Stimulated activated CD4-positive, alpha-beta T cell treated with anti-CD3 and anti-CD28 coated beads, Interleukin-12 subunit alpha, Interleukin-12 subunit beta, amount 100 ng/mL, for 4 hours (primary cell): ENCODE data around the gene RNU6-7.

Experiments
- DNase-seq: peaks from one replicate; pipeline ENCODE4 v3.0.0-alpha.2; 2020

Gene RNU6-7

GRCh38 chr14:32201816-32202490, at the start of gene RNU6-7:
RNU6-7 (plus strand) TSS chr14:32202045.
- DNase-seq: peak; percentile 11

- DNase-seq: no peak
These were observed 35.8 kb upstream of the RNU6-7 start for GRCh38 chr14:32166029-32166428.

GRCh38 chr14:32166924-32167323, 34.9 kb upstream of the RNU6-7 start:
- DNase-seq: no peak

- DNase-seq: no peak
These were observed 33.9 kb upstream of the RNU6-7 start for GRCh38 chr14:32167907-32168306.

GRCh38 chr14:32169191-32169590, 32.7 kb upstream of the RNU6-7 start:
- DNase-seq: no peak

- DNase-seq: no peak
These were observed 30.4 kb upstream of the RNU6-7 start for GRCh38 chr14:32171469-32171868.

- DNase-seq: no peak
These were observed 18.4 kb upstream of the RNU6-7 start for GRCh38 chr14:32183151-32184058.

GRCh38 chr14:32185097-32185496, 16.7 kb upstream of the RNU6-7 start:
- DNase-seq: no peak

GRCh38 chr14:32186248-32186647, 15.6 kb upstream of the RNU6-7 start:
- no peak for DNase-seq

GRCh38 chr14:32189811-32190210, 12.0 kb upstream of the RNU6-7 start:
- DNase-seq: no peak

- no peak for DNase-seq
These were observed 11.2 kb upstream of the RNU6-7 start for GRCh38 chr14:32190673-32191072.

GRCh38 chr14:32192712-32193373, 9.0 kb upstream of the RNU6-7 start:
- DNase-seq: no peak

- no peak for DNase-seq
These were observed 8.3 kb upstream of the RNU6-7 start for GRCh38 chr14:32193532-32193931.

- DNase-seq: no peak
These were observed 6.2 kb upstream of the RNU6-7 start for GRCh38 chr14:32195636-32196035.

- no peak for DNase-seq
These were observed 3.9 kb upstream of the RNU6-7 start for GRCh38 chr14:32197919-32198318.

- no peak for DNase-seq
These were observed 1.3 kb upstream of the RNU6-7 start for GRCh38 chr14:32200368-32201192.

GRCh38 chr14:32201193-32201815, 541 bp upstream of the RNU6-7 start:
- DNase-seq: peak; percentile 72

- no peak for DNase-seq
These were observed 699 bp downstream of the RNU6-7 start for GRCh38 chr14:32202491-32202997.

- peak; percentile 84 for DNase-seq
These were observed 1.4 kb downstream of the RNU6-7 start, which contains the start of gene RNU6-8 for GRCh38 chr14:32202998-32203882. RNU6-8 (minus strand) TSS chr14:32203269.

- no peak for DNase-seq
These were observed 2.1 kb downstream of the RNU6-7 start for GRCh38 chr14:32203928-32204357.

- no peak for DNase-seq
These were observed 3.7 kb downstream of the RNU6-7 start for GRCh38 chr14:32205554-32205953.
